Astrocyte of the cerebellum (primary cell): ENCODE data around the gene MTMR12.
"Not testable (repeated sequence)": the region's sequence is repeated elsewhere in the genome, so short reads cannot be mapped to it uniquely, and the experiment has no call there.

ENCODE experiments used
- DNase-seq: peaks from one replicate; pipeline ENCODE4 v3.0.0-alpha.2; 2011; ENCODE audit warnings: low read depth
- H3K4me3 ChIP-seq: 2 replicates; pipeline ENCODE4 v1.5.1; 2011; ENCODE audit warnings: mild to moderate bottlenecking, low read depth, low read length, moderate library complexity
- CTCF ChIP-seq: IDR thresholded peaks from 2 replicates; pipeline ENCODE4 v1.5.1; 2012; ENCODE audit warnings: low read length, low read depth, moderate library complexity, mild to moderate bottlenecking; ENCODE audit errors: missing control alignments
- in situ Hi-C: cut with HindIII; loops from 2 replicates; pipeline ENCODE4 v1.10.0; 2017; ENCODE audit warnings: low sequenced_read_pairs

The MTMR12 gene

GRCh38 chr5:32282633-32283032, 30.1 kb downstream of the MTMR12 start:
- in situ Hi-C loops: no loop called here
- no peak for TF ChIP-seq CTCF
- no peak overlapping the region for H3K4me3 ChIP-seq
- DNase-seq: no peak

- in situ Hi-C loops: not testable (repeated sequence)
Observed at GRCh38 chr5:32281378-32282133, 31.2 kb downstream of the MTMR12 start.

GRCh38 chr5:32280656-32281081, 32.1 kb downstream of the MTMR12 start:
- in situ Hi-C loops: no loop called here

More at GRCh38 chr5:32281378-32282133, 31.2 kb downstream of the MTMR12 start:
- DNase-seq, H3K4me3 ChIP-seq: not testable (repeated sequence)

GRCh38 chr5:32279786-32280185, 33.0 kb downstream of the MTMR12 start:
- DNase-seq: no peak
- TF ChIP-seq CTCF: no peak
- no peak overlapping the region for H3K4me3 ChIP-seq
- in situ Hi-C loops: no loop called here

More at GRCh38 chr5:32280656-32281081, 32.1 kb downstream of the MTMR12 start:
- no peak for DNase-seq
- TF ChIP-seq CTCF: no peak
- no peak overlapping the region for H3K4me3 ChIP-seq

GRCh38 chr5:32279223-32279622, 33.5 kb downstream of the MTMR12 start:
- DNase-seq: no peak
- no peak for TF ChIP-seq CTCF
- H3K4me3 ChIP-seq: no peak overlapping the region
- in situ Hi-C loops: no loop called here

GRCh38 chr5:32278406-32278805, 34.3 kb downstream of the MTMR12 start:
- DNase-seq: peak; percentile 24
- in situ Hi-C loops: no loop called here
- H3K4me3 ChIP-seq: no peak overlapping the region
- TF ChIP-seq CTCF: no peak

GRCh38 chr5:32277798-32278197, 34.9 kb downstream of the MTMR12 start:
- no peak for DNase-seq

More at GRCh38 chr5:32277798-32278197, 34.9 kb downstream of the MTMR12 start:
- no peak overlapping the region for H3K4me3 ChIP-seq
- no peak for TF ChIP-seq CTCF
- in situ Hi-C loops: no loop called here
